Upper lobe of left lung (tissue), 6 donors: ENCODE measurements around the gene TBC1D19. TPM values are rescaled to one million over a fixed set of nuclear protein-coding genes. Genes with fewer than 3 reads are reported as not detected.
"Not testable (repeated sequence)": the region's sequence is repeated elsewhere in the genome, so short reads cannot be mapped to it uniquely, and the experiment has no call there.

Experiments
- ATAC-seq, 2 donors: fragments of 200-7000 bp; cut with Tn5 transposase; one replicate each; pipeline ENCODE4 v1.9.1; 2022; ENCODE audit warnings: mild to moderate bottlenecking in 2 of 2, moderate library complexity in 2 of 2; ENCODE audit not compliant: low FRiP score in 2 of 2
- DNase-seq, 2 donors: peaks; one replicate each; pipeline ENCODE4 v3.0.0-alpha.2; 2019 to 2020
- H3K27ac ChIP-seq, 4 donors: fragments of 200-600 bp; sonication (generic); one replicate each; pipeline ENCODE4 v1.5.1; 2016 to 2019
- H3K27me3 ChIP-seq, 4 donors: fragments of 200-600 bp; sonication (generic); one replicate each; pipeline ENCODE4 v1.5.1; 2017 to 2019
- H3K36me3 ChIP-seq, 4 donors: fragments of 200-600 bp; sonication (generic); one replicate each; pipeline ENCODE4 v1.5.1; 2016 to 2019
- H3K4me1 ChIP-seq, 4 donors: fragments of 200-600 bp; sonication (generic); one replicate each; pipeline ENCODE4 v1.5.1; 2018 to 2019
- H3K4me3 ChIP-seq, 4 donors: fragments of 200-600 bp; sonication (generic); one replicate each; pipeline ENCODE4 v1.5.1; 2017 to 2019; ENCODE audit warnings: mild to moderate bottlenecking in 2 of 4, moderate library complexity in 1 of 4
- H3K9me3 ChIP-seq, 4 donors: fragments of 200-600 bp; sonication (generic); one replicate each; pipeline ENCODE4 v1.5.1; 2018 to 2019
- EP300 ChIP-seq, 4 donors: sonication (generic); formaldehyde crosslinking; IDR thresholded peaks; one replicate each; pipeline ENCODE4 v1.5.1; 2017; ENCODE audit warnings: antibody characterized with exemption in 4 of 4, control low read depth in 2 of 4
- POLR2A ChIP-seq, 4 donors: fragments of 450-650 bp; IDR thresholded peaks; one replicate each; pipeline ENCODE4 v1.5.1; 2016 to 2017; ENCODE audit warnings: antibody characterized with exemption in 4 of 4, mild to moderate bottlenecking in 2 of 4
- POLR2AphosphoS5 ChIP-seq, 2 donors: sonication (generic); formaldehyde crosslinking; IDR thresholded peaks; one replicate each; pipeline ENCODE4 v1.5.1; 2017; ENCODE audit warnings: antibody characterized with exemption in 2 of 2
- WGBS, 2 donors: methylation state at CpG; one replicate each; pipeline ENCODE4 v1.1.5; 2017 to 2018; 5-methylcytosine and 5-hydroxymethylcytosine counted together
- total RNA-seq, 6 donors: library from RNA; depleted of rRNA in 4 of 6; stranded (reverse); fragments of >200 nt in 4 of 6; gene quantifications; one replicate each; pipeline versions ENCODE4 v1.1.0 to v1.2.1, GENCODE V29; 2016 to 2021
- TF ChIP-seq, protein P1 (sequence below), 6 experiments: fragments of 450-650 bp in 4 of 6; fragments of 200-600 bp in 2 of 6; sonication (generic) in 2 of 6; IDR thresholded peaks; one replicate each; pipeline ENCODE4 v1.5.1; 2016 to 2019; ENCODE audit warnings: antibody characterized with exemption in 6 of 6
- donor health status: DM: no; HTN: no; CAD: no; lungs with moderate emphysema.
- donor health status: DM: no; HTN: yes; CAD: no; lungs with severe emphysema.

Gene TBC1D19
- total RNA-seq, 6 donors from 2014 or later, result 6.8 to 35.6 (median 11.8) TPM

DNA sequence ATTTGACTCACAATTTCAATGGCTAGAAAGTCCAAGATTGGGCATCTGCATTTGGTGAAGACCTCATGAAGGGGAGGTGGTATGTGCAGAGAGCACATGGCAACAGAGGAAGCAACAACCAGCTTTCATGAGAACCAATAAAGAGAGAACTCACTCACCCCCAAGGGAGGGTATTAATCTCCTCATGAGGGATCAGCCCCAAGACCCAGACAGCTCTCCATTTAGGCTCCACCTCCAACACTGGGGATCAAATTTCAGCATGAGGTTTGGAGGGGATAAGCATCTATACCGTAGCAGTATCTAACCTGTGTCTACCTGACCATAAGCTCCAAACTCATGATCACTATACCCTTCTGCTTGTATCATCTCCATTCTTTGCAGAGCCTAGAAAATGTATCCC, 9.3 kb upstream of the TBC1D19 start:
- no peak for TF ChIP-seq EP300 (IDR thresholded peaks at IDR 0.05)
- TF ChIP-seq, protein P1, sequence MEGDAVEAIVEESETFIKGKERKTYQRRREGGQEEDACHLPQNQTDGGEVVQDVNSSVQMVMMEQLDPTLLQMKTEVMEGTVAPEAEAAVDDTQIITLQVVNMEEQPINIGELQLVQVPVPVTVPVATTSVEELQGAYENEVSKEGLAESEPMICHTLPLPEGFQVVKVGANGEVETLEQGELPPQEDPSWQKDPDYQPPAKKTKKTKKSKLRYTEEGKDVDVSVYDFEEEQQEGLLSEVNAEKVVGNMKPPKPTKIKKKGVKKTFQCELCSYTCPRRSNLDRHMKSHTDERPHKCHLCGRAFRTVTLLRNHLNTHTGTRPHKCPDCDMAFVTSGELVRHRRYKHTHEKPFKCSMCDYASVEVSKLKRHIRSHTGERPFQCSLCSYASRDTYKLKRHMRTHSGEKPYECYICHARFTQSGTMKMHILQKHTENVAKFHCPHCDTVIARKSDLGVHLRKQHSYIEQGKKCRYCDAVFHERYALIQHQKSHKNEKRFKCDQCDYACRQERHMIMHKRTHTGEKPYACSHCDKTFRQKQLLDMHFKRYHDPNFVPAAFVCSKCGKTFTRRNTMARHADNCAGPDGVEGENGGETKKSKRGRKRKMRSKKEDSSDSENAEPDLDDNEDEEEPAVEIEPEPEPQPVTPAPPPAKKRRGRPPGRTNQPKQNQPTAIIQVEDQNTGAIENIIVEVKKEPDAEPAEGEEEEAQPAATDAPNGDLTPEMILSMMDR (IDR thresholded peaks at IDR 0.05), result no peak
- Histone ChIP-seq H3K27ac (no peak overlapping the region), H3K27me3 (no peaks in the 10 kb centered on the region), H3K4me1 (no peaks in the 10 kb centered on the region), H3K36me3 (no peaks in the 10 kb centered on the region), H3K9me3 (no peaks in the 10 kb centered on the region), H3K4me3 (no peak overlapping the region)
- no peak for DNase-seq
- no peak for ATAC-seq
- 80 to 86% methylated on average over 1 of the region's 1 CpG for WGBS, 2 donors

DNA sequence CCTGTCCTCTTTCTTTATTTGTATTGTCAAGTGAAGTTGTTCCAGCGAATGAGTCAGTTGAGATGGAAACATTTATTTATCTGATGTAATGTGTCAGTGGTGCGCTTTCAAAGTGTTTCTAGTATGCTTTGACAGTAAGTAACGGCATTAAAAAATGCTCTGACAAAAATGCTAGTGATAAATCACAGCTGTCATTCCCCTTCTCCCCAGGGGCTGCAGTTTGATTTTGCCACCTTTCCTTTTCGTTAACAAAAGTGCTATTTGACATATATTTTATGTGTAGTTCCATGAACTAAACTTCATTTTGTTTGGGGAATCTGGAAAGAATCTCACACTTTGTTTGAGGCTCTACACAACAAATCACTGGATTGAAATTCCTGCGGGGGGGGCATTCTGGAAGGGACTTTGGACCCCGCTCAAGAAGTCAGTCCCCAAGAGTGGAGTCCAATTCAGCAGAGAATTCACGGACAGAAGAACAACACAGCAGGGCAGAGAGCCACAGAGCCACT, 7.6 kb upstream of the TBC1D19 start:
- no peak for TF ChIP-seq POLR2A (IDR thresholded peaks at IDR 0.05)
- no peak overlapping the region for H3K27ac ChIP-seq
- DNase-seq (no peak), ATAC-seq (no peak)
- H3K4me3 ChIP-seq, result no peak overlapping the region
- no peaks in the 10 kb centered on the region for H3K4me1 ChIP-seq
- no peaks in the 10 kb centered on the region for H3K9me3 ChIP-seq
- no peaks in the 10 kb centered on the region for H3K27me3 ChIP-seq
- H3K36me3 ChIP-seq, result no peaks in the 10 kb centered on the region
- 55 to 58% methylated on average over 7 of the region's 7 CpGs for WGBS, 2 donors

DNA sequence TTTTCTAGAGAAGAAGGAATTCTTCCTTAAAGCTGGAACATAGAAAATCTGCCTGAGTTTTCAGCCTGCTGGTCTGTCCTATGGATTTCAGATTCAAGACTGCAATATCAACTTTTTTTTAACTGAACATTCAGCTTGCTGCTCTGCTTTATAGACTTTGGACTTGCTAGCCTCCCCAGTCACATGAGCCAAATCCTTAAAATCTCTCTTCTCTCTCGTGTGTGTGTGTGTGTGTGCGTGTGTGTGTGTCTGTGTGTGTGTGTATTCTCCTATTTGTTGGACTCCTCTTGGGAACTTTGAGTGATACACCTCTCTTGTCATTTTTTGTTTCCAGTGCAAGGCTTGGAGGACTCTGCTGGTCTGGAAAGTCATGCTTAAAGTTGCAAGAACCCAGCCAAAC, 6.8 kb upstream of the TBC1D19 start:
- Histone ChIP-seq H3K36me3 (no peaks in the 10 kb centered on the region), H3K4me3 (no peak overlapping the region), H3K4me1 (no peaks in the 10 kb centered on the region), H3K27ac (no peak overlapping the region), H3K27me3 (no peaks in the 10 kb centered on the region), H3K9me3 (no peaks in the 10 kb centered on the region)
- 70 to 74% methylated on average over 2 of the region's 2 CpGs for WGBS, 2 donors
- no peak for TF ChIP-seq POLR2AphosphoS5 (IDR thresholded peaks at IDR 0.05)
- no peak for TF ChIP-seq EP300 (IDR thresholded peaks at IDR 0.05)
- TF ChIP-seq POLR2A (IDR thresholded peaks at IDR 0.05), result no peak
- TF ChIP-seq, protein P1 (IDR thresholded peaks at IDR 0.05), result no peak
- no peak for ATAC-seq
- no peak for DNase-seq

DNA sequence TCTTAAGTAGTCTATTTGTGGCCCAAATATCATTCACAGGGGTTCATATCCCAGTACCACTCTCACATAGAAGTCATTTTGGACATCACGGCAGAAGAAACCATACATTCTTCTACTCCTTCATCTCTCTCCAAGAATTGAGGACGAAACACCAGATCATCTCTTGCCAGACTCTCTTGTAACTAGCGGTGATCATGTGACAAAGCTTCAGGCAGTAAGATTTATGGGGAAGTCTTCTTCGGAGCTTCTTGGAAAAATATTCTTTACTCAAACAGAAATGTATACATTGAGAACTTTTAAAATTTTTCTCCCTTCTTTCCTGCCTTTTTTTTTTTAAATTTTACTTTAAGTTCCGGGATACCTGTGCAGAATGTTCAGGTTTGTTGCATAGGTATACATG, 4.7 kb upstream of the TBC1D19 start:
- no peak for ATAC-seq
- H3K4me1 ChIP-seq, result no peaks in the 10 kb centered on the region
- no peak overlapping the region for H3K27ac ChIP-seq
- TF ChIP-seq POLR2AphosphoS5 (IDR thresholded peaks at IDR 0.05) (no peak), POLR2A (IDR thresholded peaks at IDR 0.05) (no peak), EP300 (IDR thresholded peaks at IDR 0.05) (no peak)
- TF ChIP-seq, protein P1 (IDR thresholded peaks at IDR 0.05), result no peak
- 92 to 96% methylated on average over 5 of the region's 5 CpGs for WGBS, 2 donors
- H3K27me3 ChIP-seq, result no peaks in the 10 kb centered on the region
- no peak for DNase-seq
- no peaks in the 10 kb centered on the region for H3K36me3 ChIP-seq
- no peak overlapping the region for H3K4me3 ChIP-seq
- H3K9me3 ChIP-seq, result no peaks in the 10 kb centered on the region

DNA sequence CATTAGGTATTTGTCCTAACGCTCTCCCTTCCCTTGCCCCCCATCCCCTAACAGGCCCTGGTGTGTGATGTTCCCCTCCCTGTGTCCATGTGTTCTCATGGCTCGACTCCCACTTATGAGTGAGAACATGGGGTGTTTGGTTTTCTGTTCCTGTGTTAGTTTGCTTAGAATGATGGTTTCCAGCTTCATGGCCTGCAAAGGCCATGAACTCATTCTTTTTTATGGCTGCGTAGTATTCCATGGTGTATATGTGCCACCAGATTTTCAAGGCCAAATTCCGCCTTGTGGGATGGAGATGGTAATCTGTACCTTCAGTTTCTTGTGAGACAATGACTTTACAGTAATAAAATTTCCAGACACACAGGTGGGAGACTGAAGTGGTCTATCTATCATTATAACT, 2.5 kb upstream of the TBC1D19 start:
- 91 to 96% methylated on average over 4 of the region's 4 CpGs for WGBS, 2 donors
- not testable (repeated sequence) for DNase-seq, H3K4me3 ChIP-seq, H3K27ac ChIP-seq, ATAC-seq, H3K36me3 ChIP-seq, H3K9me3 ChIP-seq, H3K27me3 ChIP-seq
- H3K4me1 ChIP-seq, result peaks cover 0 to 13% (median 7%) of the 10 kb centered on the region in 4 donors

DNA sequence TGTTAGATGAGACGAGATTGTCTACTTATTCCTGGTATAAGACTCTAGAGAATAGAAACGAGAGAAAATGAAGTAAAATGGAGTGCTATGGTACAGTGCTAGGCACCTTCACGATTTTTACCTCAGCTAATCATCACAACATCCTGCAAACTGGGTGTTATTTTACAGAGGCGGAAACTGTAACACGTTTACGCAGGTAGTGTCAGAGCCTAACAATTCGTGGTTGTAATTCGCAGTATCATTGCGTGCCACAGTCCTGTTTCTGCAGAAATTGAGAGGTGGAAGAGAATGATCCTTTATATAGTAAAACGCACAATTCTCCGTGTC, 383 bp upstream of the TBC1D19 start:
- 1 to 7% methylated on average over 11 of the region's 11 CpGs for WGBS, 2 donors
- peak overlapping the region; percentile 71 to 85 (median 78) for H3K27ac ChIP-seq
- peak; percentile 59 to 86 for ATAC-seq
- peaks cover 0 to 13% (median 7%) of the 10 kb centered on the region in 4 donors for H3K4me1 ChIP-seq
- H3K36me3 ChIP-seq, result no peaks in the 10 kb centered on the region
- no peaks in the 10 kb centered on the region for H3K27me3 ChIP-seq
- no peak for DNase-seq
- H3K4me3 ChIP-seq, result peak overlapping the region; percentile 76 to 94 (median 82)
- H3K9me3 ChIP-seq, result no peaks in the 10 kb centered on the region
- TF ChIP-seq, protein P1 (IDR thresholded peaks at IDR 0.05), result no peak
- TF ChIP-seq POLR2AphosphoS5 (IDR thresholded peaks at IDR 0.05) (no peak), POLR2A (IDR thresholded peaks at IDR 0.05) (no peak), EP300 (IDR thresholded peaks at IDR 0.05) (no peak)
